Stimulated activated CD4-positive, alpha-beta T cell treated with anti-CD3 and anti-CD28 coated beads, Interleukin-1b, Interleukin-23, amount 100 ng/mL, for 48 hours (primary cell): ENCODE results near the gene TRPC6.
"Not testable (repeated sequence)": the region's sequence is repeated elsewhere in the genome, so short reads cannot be mapped to it uniquely, and the experiment has no call there.

Source experiments
- DNase-seq: peaks from one replicate; pipeline ENCODE4 v3.0.0-alpha.2; 2020

Gene TRPC6

DNA sequence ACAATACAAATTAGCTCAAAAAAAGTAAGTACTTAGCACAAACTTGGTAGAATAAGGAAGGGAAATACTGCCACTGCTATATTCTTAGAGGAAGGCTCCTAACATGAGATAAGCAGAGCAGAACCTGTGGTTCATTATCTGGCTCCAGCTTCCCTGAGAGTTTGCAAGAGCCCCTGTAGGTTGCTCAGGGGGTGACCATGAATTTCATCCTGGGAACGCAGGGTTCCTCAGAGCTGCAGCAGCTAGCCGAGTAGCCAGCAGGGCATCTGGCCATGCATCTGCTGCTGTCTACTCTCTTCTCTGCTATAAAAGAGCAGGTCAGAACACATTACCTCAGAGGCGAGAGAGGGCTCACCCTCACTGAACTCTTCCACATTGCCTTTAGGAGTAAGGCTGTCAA is 67.3 kb downstream of the TRPC6 start:
- DNase-seq = no peak

DNA sequence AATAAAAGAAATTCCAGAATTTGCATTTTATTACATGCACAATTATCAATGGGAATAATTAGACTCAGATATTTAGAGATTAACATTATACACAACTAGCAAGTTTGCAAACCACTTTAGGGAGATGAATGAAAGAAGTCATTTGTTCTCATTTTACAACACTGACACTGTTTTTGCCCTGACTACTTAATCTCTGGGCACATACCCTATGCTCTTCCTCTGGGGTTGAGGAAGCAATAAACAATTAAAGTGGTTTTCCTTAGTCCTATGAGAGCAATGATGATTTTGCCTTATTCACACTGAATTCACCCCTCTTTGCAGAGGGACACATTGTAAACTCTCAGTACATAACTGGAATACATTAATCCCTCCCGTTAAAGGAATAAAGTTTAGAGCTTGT is 72.7 kb downstream of the TRPC6 start:
- DNase-seq = no peak

- no peak for DNase-seq
Observed at GRCh38 chr11:101510591-101510990, 73.2 kb downstream of the TRPC6 start.

DNA sequence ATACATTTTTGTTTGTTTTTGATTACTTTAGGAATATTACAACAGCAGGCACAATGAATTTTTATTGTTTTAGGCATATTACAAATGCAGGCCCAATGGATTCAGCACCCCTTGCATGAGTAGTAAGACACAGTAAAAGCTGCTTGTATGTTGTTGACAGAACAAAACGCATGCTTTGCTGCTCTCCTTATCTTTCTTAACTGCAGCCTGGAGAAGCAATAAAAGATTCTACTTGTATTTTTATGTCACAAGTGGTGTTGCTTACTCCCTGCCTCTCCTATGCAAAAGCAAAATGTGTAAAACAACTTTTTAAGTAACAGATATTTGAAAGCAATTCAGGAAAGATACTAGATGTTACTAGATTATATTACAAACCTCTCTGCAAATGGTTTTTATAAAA is 73.9 kb downstream of the TRPC6 start:
- no peak for DNase-seq

- DNase-seq = no peak
Observed at GRCh38 chr11:101508370-101508769, 75.4 kb downstream of the TRPC6 start.

- DNase-seq = no peak
Observed at GRCh38 chr11:101498891-101499290, 84.9 kb downstream of the TRPC6 start.

DNA sequence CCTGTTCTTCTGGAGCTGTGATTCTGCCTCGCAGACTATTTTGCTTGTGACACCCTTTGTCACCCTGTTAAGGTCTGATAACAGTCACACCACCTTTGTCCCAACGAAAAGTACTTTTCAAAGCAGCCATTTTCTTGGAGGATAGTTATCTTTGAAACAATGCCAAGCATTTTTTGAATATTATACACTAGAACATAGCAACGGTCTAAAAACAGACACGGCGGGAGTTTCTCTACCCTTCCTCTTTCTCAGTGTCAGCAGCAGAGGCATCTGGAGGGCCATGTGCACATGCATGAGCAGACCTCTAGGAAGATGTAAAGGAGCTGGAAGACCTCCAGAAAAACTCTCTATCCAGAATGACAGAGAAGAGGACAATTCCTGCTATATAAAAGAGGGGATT is 86.5 kb downstream of the TRPC6 start:
- no peak for DNase-seq

DNA sequence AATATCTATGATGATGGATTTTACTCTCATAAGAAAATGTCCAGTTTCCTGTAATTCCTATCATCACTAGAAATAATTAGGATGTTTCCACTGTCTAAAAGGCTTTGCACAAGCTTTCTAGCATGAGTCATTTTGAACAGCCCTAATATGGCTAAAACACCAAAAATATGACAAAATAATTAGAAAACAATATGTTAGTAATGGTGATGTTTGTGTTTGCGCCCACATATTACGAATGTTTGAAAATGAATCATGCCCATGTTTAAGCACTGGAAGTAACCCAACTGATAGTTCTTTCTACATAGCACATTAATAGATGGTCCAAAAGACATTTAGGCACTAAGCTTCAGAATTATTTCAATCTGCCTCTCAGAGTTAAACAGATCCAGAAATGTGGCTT is 96.0 kb downstream of the TRPC6 start:
- DNase-seq = no peak

DNA sequence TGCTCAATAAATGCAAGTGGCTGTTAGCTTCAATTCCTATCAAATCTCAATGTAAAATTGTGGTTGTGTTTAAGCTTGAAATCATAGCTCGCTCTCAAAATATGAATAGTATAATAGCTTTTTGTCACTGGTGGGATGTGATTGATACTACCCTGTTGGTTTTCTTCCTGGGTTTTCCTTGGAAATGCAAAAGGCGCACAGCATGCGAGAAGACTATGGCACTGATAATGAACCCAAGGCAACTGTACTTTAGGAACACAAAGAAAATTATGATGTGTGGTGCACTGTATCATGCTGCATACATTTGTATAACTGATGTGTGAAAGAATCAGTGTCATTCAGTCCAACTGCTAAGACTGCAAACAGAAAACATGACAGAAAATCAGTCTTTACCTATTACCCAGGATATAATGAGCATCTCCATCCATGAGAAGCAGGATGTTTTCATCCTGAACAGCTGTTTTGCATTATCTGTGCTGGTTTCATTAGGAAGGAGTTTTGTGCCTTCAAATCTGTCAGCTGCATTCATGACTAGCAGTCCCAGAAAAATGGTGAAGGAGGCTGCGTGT is 101.2 kb downstream of the TRPC6 start:
- no peak for DNase-seq

- no peak for DNase-seq
Observed at GRCh38 chr11:101478587-101479369, 105.0 kb downstream of the TRPC6 start.

DNA sequence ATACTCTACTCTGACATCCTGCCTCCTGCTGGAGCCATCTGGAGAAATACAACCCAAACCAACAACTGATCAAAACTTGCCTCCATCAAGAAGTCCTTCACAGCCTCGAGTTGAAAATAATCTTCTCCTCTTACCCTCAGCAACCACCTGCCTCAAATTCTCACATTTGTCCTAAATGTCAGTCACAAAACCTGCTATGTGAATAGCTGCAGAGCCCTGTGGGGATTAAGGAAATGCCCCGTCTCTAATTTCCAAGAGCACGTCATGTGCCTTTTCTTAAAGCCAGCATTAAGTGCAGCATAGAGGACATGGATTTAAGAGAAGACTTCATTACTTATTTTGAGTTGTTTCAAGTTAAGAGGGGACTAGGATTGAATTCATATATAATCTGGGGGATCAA is 105.9 kb downstream of the TRPC6 start:
- no peak for DNase-seq

- DNase-seq = no peak
Observed at GRCh38 chr11:101476191-101476590, 107.6 kb downstream of the TRPC6 start.

DNA sequence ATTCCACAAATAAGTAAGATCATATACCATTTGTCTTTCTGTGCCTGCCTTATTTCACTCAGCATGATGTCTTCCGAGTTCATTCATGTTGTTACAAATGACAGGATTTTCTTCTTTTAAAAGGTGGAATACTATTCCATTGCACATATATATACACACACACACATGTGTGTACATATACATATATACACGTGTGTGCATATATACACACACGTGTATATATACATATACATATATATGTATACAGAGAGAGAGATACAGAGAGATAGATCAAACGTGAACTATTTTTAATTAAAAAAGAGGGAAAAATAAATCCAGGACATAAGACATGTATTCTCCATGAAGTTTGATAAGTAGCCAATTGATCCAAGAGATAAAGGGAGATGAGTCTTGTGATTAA is 108.1 kb downstream of the TRPC6 start:
- no peak for DNase-seq

DNA sequence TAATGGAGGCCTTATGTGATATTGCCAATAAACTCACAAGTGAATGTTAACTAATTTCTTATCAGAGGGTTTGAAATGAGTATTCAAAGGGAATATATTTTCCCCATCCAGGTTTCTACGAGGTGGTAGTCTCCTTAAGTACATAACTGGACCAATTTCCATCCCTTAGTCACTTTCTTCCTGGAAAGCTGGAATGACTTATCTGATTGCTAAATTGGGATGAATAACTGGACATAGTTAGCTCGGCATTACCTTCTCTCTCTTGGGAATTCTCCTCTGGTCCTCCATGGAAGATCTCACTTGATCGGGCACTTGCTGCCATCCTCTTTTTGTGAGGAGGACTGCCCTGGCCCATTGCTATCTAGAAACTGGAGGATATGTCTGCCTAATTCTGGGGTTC is 109.1 kb downstream of the TRPC6 start:
- DNase-seq = no peak

GRCh38 chr11:101470881-101471520 is 112.8 kb downstream of the TRPC6 start:
- DNase-seq = no peak

- no peak for DNase-seq
Observed at GRCh38 chr11:101470419-101470818, 113.4 kb downstream of the TRPC6 start.

DNA sequence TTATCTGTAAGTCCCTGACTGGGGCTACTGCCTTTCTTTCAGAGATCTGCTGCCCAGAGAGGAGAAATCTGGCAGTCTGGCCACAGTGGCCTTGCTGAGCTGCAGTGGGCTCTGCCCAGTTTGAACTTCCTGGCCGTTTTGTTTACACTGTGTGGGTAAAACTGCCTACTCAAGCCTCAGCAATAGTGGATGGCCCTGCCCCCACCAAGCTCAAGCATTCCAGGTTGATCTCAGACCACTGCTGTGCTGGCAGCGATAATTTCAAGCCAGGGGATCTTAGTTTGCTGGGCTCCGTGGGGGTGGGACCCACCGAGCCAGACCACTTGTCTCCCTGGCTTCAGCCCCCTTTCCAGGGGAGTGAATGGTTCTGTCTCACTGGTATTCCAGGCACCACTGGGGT is 117.5 kb downstream of the TRPC6 start:
- DNase-seq = no peak

- not testable (repeated sequence) for DNase-seq
Observed at GRCh38 chr11:101464388-101464787, 119.4 kb downstream of the TRPC6 start.

- DNase-seq = no peak
Observed at GRCh38 chr11:101459020-101459419, 124.8 kb downstream of the TRPC6 start.

- DNase-seq = no peak
Observed at GRCh38 chr11:101458161-101458560, 125.6 kb downstream of the TRPC6 start.

GRCh38 chr11:101456812-101457211 is 127.0 kb downstream of the TRPC6 start:
- DNase-seq = no peak

DNA sequence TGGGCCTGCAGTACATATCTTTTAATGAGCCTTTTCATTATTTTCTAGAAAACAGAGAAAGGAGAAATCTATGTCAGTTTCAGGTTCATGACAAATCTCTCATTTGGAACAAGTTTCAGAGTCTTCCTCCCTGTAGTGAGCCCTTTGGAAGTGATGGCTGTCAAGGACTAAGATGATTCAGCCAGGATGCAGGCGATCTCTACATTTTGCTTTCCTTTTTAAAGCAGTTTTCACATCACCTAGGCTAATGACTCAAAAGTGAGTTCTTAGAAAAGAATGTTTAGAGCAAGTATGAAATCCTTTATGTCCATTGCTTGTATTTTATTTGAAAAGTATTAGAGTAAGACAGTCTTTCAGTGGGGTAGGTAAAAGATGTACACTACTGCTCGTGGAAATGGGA is 130.1 kb downstream of the TRPC6 start:
- DNase-seq = no peak

GRCh38 chr11:101448881-101449442 is 134.8 kb downstream of the TRPC6 start:
- DNase-seq = no peak

DNA sequence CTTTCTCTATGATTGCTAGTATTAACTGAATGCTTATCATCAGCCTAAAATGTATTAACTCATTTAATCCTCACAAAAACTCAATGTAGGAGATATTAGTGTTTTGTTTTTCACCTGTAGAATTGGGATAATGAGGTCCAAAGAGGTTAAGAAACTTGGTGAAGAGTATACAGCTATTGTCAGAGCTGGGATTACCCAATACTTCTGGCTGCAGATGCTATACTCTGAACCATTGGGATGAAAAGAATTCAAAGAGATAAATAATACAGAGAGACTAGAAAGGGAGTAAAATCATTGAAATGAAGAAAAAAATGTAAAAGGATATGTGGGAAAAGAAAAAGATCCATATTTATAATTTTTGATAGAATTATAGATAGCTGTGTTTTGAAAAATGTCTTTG is 137.1 kb downstream of the TRPC6 start:
- DNase-seq = no peak
